Measurements from ENCODE around the gene CEP131.

CEP131 gene

DNA sequence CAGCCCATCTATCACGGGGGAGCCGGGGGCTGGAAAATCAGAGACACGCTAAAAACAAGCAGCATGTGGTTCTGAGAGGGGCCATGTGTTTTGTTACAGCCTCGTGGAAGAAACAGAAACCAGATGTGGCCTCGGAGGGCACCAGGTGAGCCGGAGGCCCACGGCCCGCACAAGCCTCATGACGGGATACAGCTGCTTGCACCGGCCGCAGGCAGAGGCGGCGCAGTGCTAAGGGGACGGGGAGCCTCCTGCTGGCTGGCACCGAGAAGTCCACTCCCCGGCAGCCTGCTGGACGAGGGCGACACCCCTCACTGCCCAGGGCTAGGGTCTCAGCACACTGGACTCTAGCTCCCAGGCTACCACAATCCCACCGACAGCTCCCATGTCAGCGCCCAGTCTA, 35.5 kb upstream of the CEP131 start:
- TF ChIP-seq, protein P1, sequence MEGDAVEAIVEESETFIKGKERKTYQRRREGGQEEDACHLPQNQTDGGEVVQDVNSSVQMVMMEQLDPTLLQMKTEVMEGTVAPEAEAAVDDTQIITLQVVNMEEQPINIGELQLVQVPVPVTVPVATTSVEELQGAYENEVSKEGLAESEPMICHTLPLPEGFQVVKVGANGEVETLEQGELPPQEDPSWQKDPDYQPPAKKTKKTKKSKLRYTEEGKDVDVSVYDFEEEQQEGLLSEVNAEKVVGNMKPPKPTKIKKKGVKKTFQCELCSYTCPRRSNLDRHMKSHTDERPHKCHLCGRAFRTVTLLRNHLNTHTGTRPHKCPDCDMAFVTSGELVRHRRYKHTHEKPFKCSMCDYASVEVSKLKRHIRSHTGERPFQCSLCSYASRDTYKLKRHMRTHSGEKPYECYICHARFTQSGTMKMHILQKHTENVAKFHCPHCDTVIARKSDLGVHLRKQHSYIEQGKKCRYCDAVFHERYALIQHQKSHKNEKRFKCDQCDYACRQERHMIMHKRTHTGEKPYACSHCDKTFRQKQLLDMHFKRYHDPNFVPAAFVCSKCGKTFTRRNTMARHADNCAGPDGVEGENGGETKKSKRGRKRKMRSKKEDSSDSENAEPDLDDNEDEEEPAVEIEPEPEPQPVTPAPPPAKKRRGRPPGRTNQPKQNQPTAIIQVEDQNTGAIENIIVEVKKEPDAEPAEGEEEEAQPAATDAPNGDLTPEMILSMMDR (IDR thresholded peaks at IDR 0.05; ENCODE audit: borderline replicate concordance, control extremely low read depth, extremely low read depth, insufficient read depth, missing control alignments), result no peak
- in situ Hi-C loops (cut with MboI; ENCODE audit: low sequenced_read_pairs, unreplicated experiment), result loop anchor here (10.0 kb wide), 1 partner anchor 227 kb away; no protein-coding TSS in a partner anchor
- no peak for DNase-seq (ENCODE audit: low spot score)

GRCh38 chr17:81257533-81257932, 34.8 kb upstream of the CEP131 start:
- DNase-seq (ENCODE audit: low spot score), result no peak
- in situ Hi-C loops (cut with MboI; ENCODE audit: low sequenced_read_pairs, unreplicated experiment), result loop anchor here (10.0 kb wide), 1 partner anchor 227 kb away; no protein-coding TSS in a partner anchor
- TF ChIP-seq, protein P1 (IDR thresholded peaks at IDR 0.05; ENCODE audit: borderline replicate concordance, control extremely low read depth, extremely low read depth, insufficient read depth, missing control alignments), result no peak

DNA sequence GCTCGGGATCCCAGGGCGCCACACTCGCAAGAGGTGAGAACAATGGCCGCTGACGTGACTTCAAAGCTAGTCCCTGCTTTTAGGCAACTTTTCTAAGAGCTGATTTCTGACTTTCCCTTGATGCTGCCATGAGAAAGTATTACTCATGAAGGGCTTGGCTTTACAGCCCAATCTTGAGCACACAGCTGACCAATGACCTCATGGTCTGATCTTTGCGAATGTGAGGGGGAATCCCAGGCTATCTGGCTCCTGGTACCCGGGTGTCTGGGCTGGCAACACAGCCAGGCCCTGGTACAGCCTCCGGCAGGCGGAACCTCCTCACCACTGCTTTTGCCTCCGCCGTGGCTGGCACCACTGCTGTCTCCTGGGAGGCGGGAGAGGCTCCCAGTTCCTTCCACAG, 33.9 kb upstream of the CEP131 start:
- in situ Hi-C loops (cut with MboI; ENCODE audit: low sequenced_read_pairs, unreplicated experiment), result loop anchor here (10.0 kb wide), 1 partner anchor 228 kb away; no protein-coding TSS in a partner anchor
- TF ChIP-seq, protein P1 (IDR thresholded peaks at IDR 0.05; ENCODE audit: borderline replicate concordance, control extremely low read depth, extremely low read depth, insufficient read depth, missing control alignments), result no peak
- DNase-seq (ENCODE audit: low spot score), result no peak

GRCh38 chr17:81254955-81255717, 32.4 kb upstream of the CEP131 start:
- in situ Hi-C loops (cut with MboI; ENCODE audit: low sequenced_read_pairs, unreplicated experiment), result loop anchor here (10.0 kb wide), 1 partner anchor 230 kb away; no protein-coding TSS in a partner anchor
- TF ChIP-seq, protein P1 (IDR thresholded peaks at IDR 0.05; ENCODE audit: borderline replicate concordance, control extremely low read depth, extremely low read depth, insufficient read depth, missing control alignments), result peak; percentile 21
- no peak for DNase-seq (ENCODE audit: low spot score)

- peak; percentile 76 for DNase-seq (ENCODE audit: low spot score)
- in situ Hi-C loops (cut with MboI; ENCODE audit: low sequenced_read_pairs, unreplicated experiment), result loop anchor here (10.0 kb wide), 1 partner anchor 231 kb away; no protein-coding TSS in a partner anchor
- TF ChIP-seq, protein P1 (IDR thresholded peaks at IDR 0.05; ENCODE audit: borderline replicate concordance, control extremely low read depth, extremely low read depth, insufficient read depth, missing control alignments), result peak; percentile 76
Measured at GRCh38 chr17:81253358-81254131, 30.8 kb upstream of the CEP131 start.

GRCh38 chr17:81252987-81253329, 30.2 kb upstream of the CEP131 start:
- TF ChIP-seq, protein P1 (IDR thresholded peaks at IDR 0.05; ENCODE audit: borderline replicate concordance, control extremely low read depth, extremely low read depth, insufficient read depth, missing control alignments), result peak; percentile 15
- in situ Hi-C loops (cut with MboI; ENCODE audit: low sequenced_read_pairs, unreplicated experiment), result loop anchor here (10.0 kb wide), 1 partner anchor 232 kb away; no protein-coding TSS in a partner anchor
- no peak for DNase-seq (ENCODE audit: low spot score)

Measured in GM13976 (cell line).